ENCODE measurements around the gene MTURN.

Gene MTURN

GRCh38 chr7:30154111-30154587 lies 19.4 kb downstream of the MTURN start:
- Histone ChIP-seq H3K27ac (ENCODE audit: low read depth, low read length) (no peak overlapping the region), H3K4me3 (ENCODE audit: insufficient read depth, low read length, poor library complexity, severe bottlenecking) (no peak overlapping the region), H3K9me2 (replicated peaks; ENCODE audit: insufficient read depth, low read length) (no peaks in the 10 kb centered on the region), H3K9ac (ENCODE audit: low read length) (no peak overlapping the region), H3K27me3 (ENCODE audit: low read length) (no peaks in the 10 kb centered on the region), H3K9me3 (ENCODE audit: insufficient read depth, low read length) (no peaks in the 10 kb centered on the region), H3K4me2 (ENCODE audit: low read depth, low read length, poor library complexity, severe bottlenecking) (no peak overlapping the region), H3K36me3 (ENCODE audit: low read length) (no peaks in the 10 kb centered on the region), H4K20me1 (ENCODE audit: low read depth, low read length) (no peaks in the 10 kb centered on the region), H2AFZ (ENCODE audit: low read depth, low read length, severe bottlenecking) (no peak overlapping the region), H3K79me2 (ENCODE audit: insufficient read depth, low read length) (no peaks in the 10 kb centered on the region), H3F3A (ENCODE audit: insufficient read depth) (no peaks in the 10 kb centered on the region)
- TF ChIP-seq, protein P1, sequence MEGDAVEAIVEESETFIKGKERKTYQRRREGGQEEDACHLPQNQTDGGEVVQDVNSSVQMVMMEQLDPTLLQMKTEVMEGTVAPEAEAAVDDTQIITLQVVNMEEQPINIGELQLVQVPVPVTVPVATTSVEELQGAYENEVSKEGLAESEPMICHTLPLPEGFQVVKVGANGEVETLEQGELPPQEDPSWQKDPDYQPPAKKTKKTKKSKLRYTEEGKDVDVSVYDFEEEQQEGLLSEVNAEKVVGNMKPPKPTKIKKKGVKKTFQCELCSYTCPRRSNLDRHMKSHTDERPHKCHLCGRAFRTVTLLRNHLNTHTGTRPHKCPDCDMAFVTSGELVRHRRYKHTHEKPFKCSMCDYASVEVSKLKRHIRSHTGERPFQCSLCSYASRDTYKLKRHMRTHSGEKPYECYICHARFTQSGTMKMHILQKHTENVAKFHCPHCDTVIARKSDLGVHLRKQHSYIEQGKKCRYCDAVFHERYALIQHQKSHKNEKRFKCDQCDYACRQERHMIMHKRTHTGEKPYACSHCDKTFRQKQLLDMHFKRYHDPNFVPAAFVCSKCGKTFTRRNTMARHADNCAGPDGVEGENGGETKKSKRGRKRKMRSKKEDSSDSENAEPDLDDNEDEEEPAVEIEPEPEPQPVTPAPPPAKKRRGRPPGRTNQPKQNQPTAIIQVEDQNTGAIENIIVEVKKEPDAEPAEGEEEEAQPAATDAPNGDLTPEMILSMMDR (IDR thresholded peaks at IDR 0.05; ENCODE audit: insufficient read depth, low read length, poor library complexity, severe bottlenecking) = no peak
- TF ChIP-seq EZH2phosphoT487 (conservative IDR thresholded peaks at IDR 0.05; ENCODE audit: low read length) = no peak

GRCh38 chr7:30155481-30155880 lies 20.7 kb downstream of the MTURN start:
- H3K27ac ChIP-seq (ENCODE audit: low read depth, low read length) = no peak overlapping the region
- H3K9ac ChIP-seq (ENCODE audit: low read length) = no peak overlapping the region
- no peaks in the 10 kb centered on the region for H4K20me1 ChIP-seq (ENCODE audit: low read depth, low read length)
- H3K9me2 ChIP-seq (replicated peaks; ENCODE audit: insufficient read depth, low read length) = no peaks in the 10 kb centered on the region
- H3K9me3 ChIP-seq (ENCODE audit: insufficient read depth, low read length) = no peaks in the 10 kb centered on the region
- no peaks in the 10 kb centered on the region for H3K27me3 ChIP-seq (ENCODE audit: low read length)
- H3K79me2 ChIP-seq (ENCODE audit: insufficient read depth, low read length) = no peaks in the 10 kb centered on the region
- no peak overlapping the region for H2AFZ ChIP-seq (ENCODE audit: low read depth, low read length, severe bottlenecking)
- no peak for TF ChIP-seq EZH2phosphoT487 (conservative IDR thresholded peaks at IDR 0.05; ENCODE audit: low read length)
- TF ChIP-seq, protein P1 (IDR thresholded peaks at IDR 0.05; ENCODE audit: insufficient read depth, low read length, poor library complexity, severe bottlenecking) = no peak
- no peak overlapping the region for H3K4me2 ChIP-seq (ENCODE audit: low read depth, low read length, poor library complexity, severe bottlenecking)
- H3K36me3 ChIP-seq (ENCODE audit: low read length) = no peaks in the 10 kb centered on the region
- H3K4me3 ChIP-seq (ENCODE audit: insufficient read depth, low read length, poor library complexity, severe bottlenecking) = no peak overlapping the region
- H3F3A ChIP-seq (ENCODE audit: insufficient read depth) = no peaks in the 10 kb centered on the region

- H3F3A ChIP-seq (ENCODE audit: insufficient read depth) = no peaks in the 10 kb centered on the region
- no peaks in the 10 kb centered on the region for H3K79me2 ChIP-seq (ENCODE audit: insufficient read depth, low read length)
- H2AFZ ChIP-seq (ENCODE audit: low read depth, low read length, severe bottlenecking) = no peak overlapping the region
- H3K4me2 ChIP-seq (ENCODE audit: low read depth, low read length, poor library complexity, severe bottlenecking) = no peak overlapping the region
- no peaks in the 10 kb centered on the region for H3K9me3 ChIP-seq (ENCODE audit: insufficient read depth, low read length)
- no peaks in the 10 kb centered on the region for H4K20me1 ChIP-seq (ENCODE audit: low read depth, low read length)
- H3K36me3 ChIP-seq (ENCODE audit: low read length) = no peaks in the 10 kb centered on the region
- H3K27me3 ChIP-seq (ENCODE audit: low read length) = no peaks in the 10 kb centered on the region
- H3K4me3 ChIP-seq (ENCODE audit: insufficient read depth, low read length, poor library complexity, severe bottlenecking) = no peak overlapping the region
- no peaks in the 10 kb centered on the region for H3K9me2 ChIP-seq (replicated peaks; ENCODE audit: insufficient read depth, low read length)
- TF ChIP-seq, protein P1 (IDR thresholded peaks at IDR 0.05; ENCODE audit: insufficient read depth, low read length, poor library complexity, severe bottlenecking) = no peak
- TF ChIP-seq EZH2phosphoT487 (conservative IDR thresholded peaks at IDR 0.05; ENCODE audit: low read length) = no peak
- H3K27ac ChIP-seq (ENCODE audit: low read depth, low read length) = no peak overlapping the region
- no peak overlapping the region for H3K9ac ChIP-seq (ENCODE audit: low read length)
Measured at GRCh38 chr7:30157204-30157603, 22.4 kb downstream of the MTURN start.
